Stimulated activated CD4-positive, alpha-beta T cell treated with anti-CD3 and anti-CD28 coated beads, Interleukin-1b, Interleukin-23, amount 100 ng/mL, for 48 hours (primary cell): Measurements from ENCODE around the gene C12orf75.
"Not testable (repeated sequence)": the region's sequence is repeated elsewhere in the genome, so short reads cannot be mapped to it uniquely, and the experiment has no call there.

Experiments
- DNase-seq: peaks from one replicate; pipeline ENCODE4 v3.0.0-alpha.2; 2020

The C12orf75 gene

GRCh38 chr12:105311936-105312335, 18.6 kb upstream of the C12orf75 start:
- DNase-seq = not testable (repeated sequence)

DNA sequence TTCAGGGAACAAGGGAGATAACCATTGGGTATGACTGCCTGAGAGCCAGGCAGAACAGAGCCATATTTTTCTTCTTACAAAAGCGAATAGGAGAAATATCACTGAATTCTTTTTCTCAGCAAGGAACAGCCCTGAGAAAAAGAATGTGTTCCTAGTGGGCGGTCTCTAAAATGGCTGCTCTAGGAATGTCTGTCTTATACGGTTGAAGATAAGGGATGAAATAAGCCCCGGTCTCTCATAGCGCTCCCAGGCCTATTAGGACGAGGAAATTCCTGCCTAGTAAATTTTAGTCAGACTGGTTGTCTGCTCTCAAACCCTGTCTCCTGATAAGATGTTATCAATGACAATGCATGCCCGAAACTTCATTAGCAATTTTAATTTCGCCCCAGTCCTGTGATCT, 16.7 kb upstream of the C12orf75 start:
- not testable (repeated sequence) for DNase-seq

GRCh38 chr12:105315130-105315529, 15.4 kb upstream of the C12orf75 start:
- no peak for DNase-seq

GRCh38 chr12:105315726-105316125, 14.8 kb upstream of the C12orf75 start:
- no peak for DNase-seq

- DNase-seq = no peak
Observed at GRCh38 chr12:105316931-105317852, 13.3 kb upstream of the C12orf75 start.

DNA sequence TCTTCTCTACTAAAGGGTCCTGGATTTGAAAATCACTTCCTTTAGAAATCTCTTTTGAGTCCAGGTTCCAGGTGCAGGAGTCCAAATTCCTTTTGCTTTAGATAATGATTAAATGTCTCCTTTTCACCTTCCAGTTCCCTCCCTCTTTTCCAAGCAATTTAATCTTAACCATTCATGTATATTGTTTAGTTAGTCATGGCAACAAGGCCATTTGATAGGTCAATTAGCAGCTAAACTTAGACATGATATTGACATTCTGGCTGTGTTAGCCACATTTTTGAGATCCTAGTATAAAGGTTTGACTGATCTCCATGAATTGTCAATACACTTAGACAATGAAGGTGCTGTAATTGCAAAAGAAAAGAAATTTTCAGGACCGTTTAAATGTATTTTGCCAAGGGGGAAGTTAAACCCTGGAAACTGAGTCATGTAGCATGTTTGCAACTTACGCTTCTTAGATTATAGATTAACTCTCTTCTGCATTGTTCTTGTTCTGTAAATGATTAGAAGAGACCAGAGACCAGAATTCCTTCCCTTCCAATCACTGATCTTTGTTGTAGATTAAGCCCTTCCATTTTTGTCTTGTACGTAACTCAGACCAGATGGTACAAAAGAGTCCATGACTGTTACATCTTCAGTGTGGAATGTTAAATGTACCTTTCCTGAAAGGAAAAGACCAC, 12.4 kb upstream of the C12orf75 start:
- no peak for DNase-seq

DNA sequence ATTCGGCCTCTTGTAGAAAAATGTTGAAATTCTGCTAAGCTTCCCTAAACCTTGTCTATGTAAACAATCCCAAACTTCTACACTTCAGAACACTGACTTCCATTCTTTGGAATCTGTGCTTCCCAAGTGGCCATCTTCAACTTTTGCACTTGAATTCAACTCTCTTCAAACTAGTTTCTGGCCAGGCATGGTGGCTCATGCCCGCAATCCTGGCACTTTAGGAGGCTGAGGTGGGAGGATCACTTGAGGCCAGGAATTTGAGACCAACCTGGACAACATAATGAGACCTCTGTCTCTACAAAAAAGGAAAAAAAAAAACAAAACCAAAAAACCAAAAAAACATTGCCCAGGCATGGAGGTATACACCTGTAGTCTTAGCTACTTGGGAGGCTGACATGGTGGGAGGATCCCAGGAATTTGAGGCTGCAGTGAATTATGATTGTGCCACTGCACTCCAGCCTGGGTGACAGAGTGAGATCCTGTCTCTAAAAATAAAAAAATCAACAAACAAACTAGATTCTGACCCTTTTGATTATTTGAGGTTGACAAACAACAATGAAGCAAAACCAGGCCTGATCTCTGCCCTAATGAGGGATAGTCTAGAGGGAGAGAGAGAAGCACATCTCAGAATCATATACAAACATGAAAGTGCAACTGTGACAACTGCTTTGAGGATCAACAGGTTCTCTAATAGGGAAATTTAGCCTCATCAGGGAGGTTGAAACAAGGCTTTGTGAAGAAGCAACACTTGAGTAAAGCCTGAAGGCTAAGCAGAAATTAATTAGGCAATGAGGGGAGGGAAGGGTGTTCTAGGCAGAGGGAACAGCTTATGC, 11.6 kb upstream of the C12orf75 start:
- no peak for DNase-seq

GRCh38 chr12:105319691-105320209, 10.7 kb upstream of the C12orf75 start:
- DNase-seq = no peak

- DNase-seq = no peak
Observed at GRCh38 chr12:105321125-105321524, 9.4 kb upstream of the C12orf75 start.

DNA sequence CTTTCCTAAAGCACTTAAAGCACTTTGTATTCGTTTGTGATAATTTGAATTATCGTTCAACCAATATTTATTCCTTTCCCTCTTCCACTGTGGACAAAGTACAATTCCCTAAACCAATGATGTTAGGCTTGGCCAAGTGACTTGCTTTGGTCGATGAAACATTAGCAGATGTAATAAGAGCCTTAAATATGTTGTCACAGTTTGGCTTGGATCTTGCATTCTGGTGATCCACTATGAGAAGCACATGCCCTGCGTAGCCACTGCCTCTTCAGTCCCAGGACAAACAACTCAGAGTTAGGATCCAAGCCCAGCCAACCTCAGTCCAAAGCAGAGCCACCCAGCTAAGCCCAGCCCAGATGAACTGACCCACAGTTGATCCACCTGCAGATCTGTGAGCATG, 8.4 kb upstream of the C12orf75 start:
- DNase-seq = no peak

DNA sequence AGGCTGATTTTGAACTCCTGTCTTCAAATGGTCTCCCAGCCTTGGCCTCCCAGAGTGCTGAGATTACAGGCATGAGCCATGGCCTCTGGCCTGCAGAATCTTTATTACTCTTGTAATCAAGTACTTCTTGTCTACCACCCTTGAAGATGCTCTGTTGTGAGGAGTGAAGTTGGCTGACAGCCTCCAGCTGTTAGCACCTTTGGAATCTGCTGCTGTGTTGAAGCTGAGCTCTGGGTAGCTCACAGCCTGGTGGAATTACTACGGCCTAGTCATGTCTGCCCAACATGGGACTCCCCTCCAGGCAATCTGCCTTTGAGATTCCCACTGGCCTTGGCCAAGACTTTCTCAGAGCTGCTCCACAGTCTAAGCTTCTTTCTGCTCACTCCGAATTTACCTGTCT, 5.8 kb upstream of the C12orf75 start:
- no peak for DNase-seq

- DNase-seq = no peak
Observed at GRCh38 chr12:105325117-105325516, 5.4 kb upstream of the C12orf75 start.

- DNase-seq = no peak
Observed at GRCh38 chr12:105329926-105330282, 587 bp upstream of the C12orf75 start.

GRCh38 chr12:105330931-105331804, 677 bp downstream of the C12orf75 start:
- peak; percentile 22 for DNase-seq

DNA sequence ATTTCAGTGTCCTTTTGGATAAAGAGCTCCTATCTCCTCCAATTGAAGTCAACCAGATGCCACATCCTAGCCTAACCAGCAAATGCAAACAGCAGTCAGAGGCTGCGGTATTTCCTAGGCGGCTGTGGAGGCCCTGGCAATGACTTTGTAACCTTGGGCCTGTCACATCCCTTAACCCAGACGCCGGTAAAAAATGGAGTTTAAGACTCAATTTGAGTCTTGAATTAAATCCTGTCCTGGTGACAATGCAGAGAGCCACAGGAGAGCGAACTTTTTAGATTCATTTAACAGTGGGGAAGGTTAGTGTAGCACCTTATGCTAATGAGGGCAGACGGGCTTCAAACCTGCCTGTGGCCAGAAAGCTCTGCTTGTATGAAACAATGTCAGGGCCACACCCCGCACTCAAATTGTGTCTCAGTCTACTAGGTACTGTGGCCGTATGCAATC, 1.3 kb downstream of the C12orf75 start:
- peak; percentile 10 for DNase-seq

DNA sequence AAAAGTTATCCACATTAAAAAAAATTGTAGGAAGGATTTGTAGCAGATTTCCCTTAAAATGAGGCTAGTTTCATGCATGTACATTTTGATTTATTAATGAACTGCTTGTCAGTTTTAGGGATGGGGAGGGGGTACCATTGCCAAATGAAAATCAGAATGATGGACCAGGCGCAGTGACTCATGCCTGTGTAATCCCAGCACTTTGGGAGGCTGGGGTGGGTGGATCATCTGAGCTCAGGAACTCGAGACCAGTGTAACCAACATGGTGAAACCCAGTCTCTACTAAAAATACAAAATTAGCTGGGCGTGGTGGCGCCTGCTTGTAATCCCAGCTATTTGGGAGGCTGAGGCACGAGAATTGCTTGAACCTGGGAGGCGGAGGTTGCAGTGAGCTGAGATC, 1.8 kb downstream of the C12orf75 start:
- not testable (repeated sequence) for DNase-seq

DNA sequence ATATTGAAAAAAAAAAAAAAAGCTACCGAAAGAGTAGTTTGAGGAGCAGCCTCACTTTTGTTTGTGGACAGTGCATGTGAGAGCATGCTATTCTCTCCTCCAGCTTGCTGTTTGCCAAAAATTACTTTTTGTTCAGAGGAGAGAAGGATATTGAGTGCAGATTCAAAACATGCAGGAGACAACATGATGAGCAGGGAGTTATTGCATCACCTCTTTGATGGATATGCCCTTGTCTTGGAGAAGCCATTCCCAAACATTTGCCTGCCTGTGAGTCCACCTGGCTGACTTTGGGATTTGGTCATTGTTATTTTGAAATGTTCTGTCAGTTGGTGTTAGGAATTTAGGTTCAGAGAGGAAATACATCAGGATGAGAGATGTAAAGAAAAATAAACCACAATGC, 2.4 kb downstream of the C12orf75 start:
- no peak for DNase-seq

DNA sequence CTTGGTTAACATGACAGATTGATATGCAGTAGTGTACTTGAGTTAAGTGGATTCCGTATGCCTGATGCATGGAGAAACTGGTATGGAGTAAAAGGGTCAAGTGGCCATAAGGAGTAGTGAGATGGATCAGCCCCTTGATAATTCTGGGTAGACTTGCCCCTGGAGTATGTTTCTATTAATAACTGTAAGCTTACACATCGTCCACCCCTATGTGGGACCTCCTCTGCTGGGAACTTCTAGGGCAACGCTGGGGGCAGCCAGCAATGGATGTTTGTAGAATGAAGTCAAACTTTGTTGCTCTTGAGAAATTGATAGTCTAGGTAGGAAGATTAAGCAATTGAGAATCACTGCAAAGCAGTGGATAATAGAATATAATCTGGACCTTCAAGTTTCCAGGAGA, 3.5 kb downstream of the C12orf75 start:
- no peak for DNase-seq

GRCh38 chr12:105334582-105334981, 4.1 kb downstream of the C12orf75 start:
- no peak for DNase-seq

GRCh38 chr12:105335856-105336255, 5.4 kb downstream of the C12orf75 start:
- DNase-seq = no peak

DNA sequence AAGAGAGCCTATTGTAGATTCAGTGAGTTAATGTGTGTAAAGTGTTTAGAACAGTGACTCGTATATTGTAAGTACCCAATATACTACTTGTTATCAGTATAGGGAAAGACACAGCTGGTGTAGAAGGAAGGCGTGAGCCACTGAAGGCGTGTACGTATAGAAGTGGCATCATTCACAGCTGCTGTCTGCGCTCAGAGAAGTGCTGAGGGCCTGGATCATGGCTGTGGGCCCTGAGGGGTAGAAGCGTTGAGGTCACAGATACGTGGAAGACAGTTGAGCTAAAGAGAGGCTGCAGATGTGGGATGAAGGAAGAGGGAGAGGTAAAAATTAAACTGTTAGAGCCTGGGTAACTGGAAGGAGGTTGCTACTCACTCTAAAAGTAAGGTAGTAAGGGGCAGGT, 5.9 kb downstream of the C12orf75 start:
- no peak for DNase-seq

DNA sequence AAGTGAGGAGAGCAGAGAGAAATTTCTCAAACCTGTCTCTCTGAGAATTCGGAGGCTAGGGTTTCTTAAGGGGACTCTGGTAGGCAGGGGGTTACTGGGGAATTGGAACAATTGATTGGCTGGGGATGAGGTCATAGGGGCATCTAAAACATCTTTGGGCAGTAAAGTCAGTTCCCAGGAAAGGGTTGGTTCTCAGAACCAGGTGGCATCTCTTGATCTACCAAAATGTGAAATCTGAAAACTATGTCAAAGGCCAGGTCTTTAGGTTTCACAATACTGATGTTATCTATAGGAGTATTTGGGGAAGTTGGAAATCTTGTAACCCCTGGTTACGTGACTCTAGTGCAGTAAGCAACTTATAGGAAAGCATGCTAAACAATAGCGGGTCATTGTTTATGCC, 6.9 kb downstream of the C12orf75 start:
- DNase-seq = no peak
